ENCODE results near the gene NTMT2. TPM values are rescaled to one million over a fixed set of nuclear protein-coding genes. Genes with fewer than 3 reads are reported as not detected.

Gene NTMT2
- total RNA-seq, 2 donors from 2014 or later: not detected

- WGBS: 88% methylated on average over 2 of the region's 2 CpGs
- TF ChIP-seq POLR2AphosphoS5 (IDR thresholded peaks at IDR 0.05) (no peak), CTCF (IDR thresholded peaks at IDR 0.05) (no peak), POLR2A (IDR thresholded peaks at IDR 0.05) (no peak)
- H3K9me3 ChIP-seq: no peaks in the 10 kb centered on the region
- no peak overlapping the region for H3K27ac ChIP-seq
- DNase-seq (ENCODE audit: low spot score): no peak
- no peak overlapping the region for H3K4me3 ChIP-seq
- H3K36me3 ChIP-seq: no peaks in the 10 kb centered on the region
- H3K27me3 ChIP-seq (replicated peaks; ENCODE audit: insufficient read depth): no peaks in the 10 kb centered on the region
- H3K4me1 ChIP-seq (replicated peaks): no peaks in the 10 kb centered on the region
- intact Hi-C loops (cut with DNase I): no loop called here
These were observed 30.9 kb upstream of the NTMT2 start for GRCh38 chr1:170114906-170115305.

GRCh38 chr1:170122366-170122765 lies 23.4 kb upstream of the NTMT2 start:
- H3K36me3 ChIP-seq: no peaks in the 10 kb centered on the region
- H3K27ac ChIP-seq: no peak overlapping the region
- TF ChIP-seq POLR2AphosphoS5 (IDR thresholded peaks at IDR 0.05) (no peak), CTCF (IDR thresholded peaks at IDR 0.05) (no peak), POLR2A (IDR thresholded peaks at IDR 0.05) (no peak)
- DNase-seq (ENCODE audit: low spot score): no peak
- WGBS: 97% methylated on average over 6 of the region's 6 CpGs
- no peaks in the 10 kb centered on the region for H3K9me3 ChIP-seq
- intact Hi-C loops (cut with DNase I): no loop called here
- no peaks in the 10 kb centered on the region for H3K4me1 ChIP-seq (replicated peaks)
- no peak overlapping the region for H3K4me3 ChIP-seq
- no peaks in the 10 kb centered on the region for H3K27me3 ChIP-seq (replicated peaks; ENCODE audit: insufficient read depth)

GRCh38 chr1:170125269-170125668 lies 20.5 kb upstream of the NTMT2 start:
- Histone ChIP-seq H3K4me3 (no peak overlapping the region), H3K27ac (no peak overlapping the region), H3K4me1 (replicated peaks) (no peaks in the 10 kb centered on the region), H3K9me3 (no peaks in the 10 kb centered on the region), H3K27me3 (replicated peaks; ENCODE audit: insufficient read depth) (no peaks in the 10 kb centered on the region), H3K36me3 (no peaks in the 10 kb centered on the region)
- DNase-seq (ENCODE audit: low spot score): no peak
- intact Hi-C loops (cut with DNase I): no loop called here
- TF ChIP-seq CTCF (IDR thresholded peaks at IDR 0.05) (no peak), POLR2AphosphoS5 (IDR thresholded peaks at IDR 0.05) (no peak), POLR2A (IDR thresholded peaks at IDR 0.05) (no peak)

GRCh38 chr1:170126696-170127095 lies 19.1 kb upstream of the NTMT2 start:
- intact Hi-C loops (cut with DNase I): no loop called here
- no peaks in the 10 kb centered on the region for H3K4me1 ChIP-seq (replicated peaks)
- H3K27me3 ChIP-seq (replicated peaks; ENCODE audit: insufficient read depth): no peaks in the 10 kb centered on the region
- no peaks in the 10 kb centered on the region for H3K36me3 ChIP-seq
- no peak for DNase-seq (ENCODE audit: low spot score)
- no peak overlapping the region for H3K4me3 ChIP-seq
- TF ChIP-seq POLR2AphosphoS5 (IDR thresholded peaks at IDR 0.05) (no peak), POLR2A (IDR thresholded peaks at IDR 0.05) (no peak), CTCF (IDR thresholded peaks at IDR 0.05) (no peak)
- H3K9me3 ChIP-seq: no peaks in the 10 kb centered on the region
- no peak overlapping the region for H3K27ac ChIP-seq
- 44% methylated on average over 4 of the region's 4 CpGs for WGBS

- Histone ChIP-seq H3K27me3 (replicated peaks; ENCODE audit: insufficient read depth) (no peaks in the 10 kb centered on the region), H3K27ac (no peak overlapping the region), H3K9me3 (no peaks in the 10 kb centered on the region), H3K4me3 (no peak overlapping the region), H3K4me1 (replicated peaks) (no peaks in the 10 kb centered on the region), H3K36me3 (no peaks in the 10 kb centered on the region)
- TF ChIP-seq CTCF (IDR thresholded peaks at IDR 0.05): no peak
- TF ChIP-seq POLR2AphosphoS5 (IDR thresholded peaks at IDR 0.05): no peak
- no peak for TF ChIP-seq POLR2A (IDR thresholded peaks at IDR 0.05)
- WGBS: 76% methylated on average over 6 of the region's 6 CpGs
- DNase-seq (ENCODE audit: low spot score): no peak
- intact Hi-C loops (cut with DNase I): loop anchor here (10.0 kb wide), 1 partner anchor 187 kb away; no protein-coding TSS in a partner anchor
These were observed 14.3 kb upstream of the NTMT2 start for GRCh38 chr1:170131450-170131849.
